Lower leg skin (tissue), 3 donors: ENCODE data around the gene ZNF844.

Experiments
- POLR2A ChIP-seq, 2 donors: fragments of 450-650 bp; IDR thresholded peaks; one replicate each; pipeline ENCODE4 v1.6.1; 2016 to 2017; ENCODE audit warnings: antibody characterized with exemption in 2 of 2, mild to moderate bottlenecking in 1 of 2, moderate library complexity in 1 of 2
- TF ChIP-seq, protein P1 (sequence below), 3 donors: fragments of 450-650 bp; IDR thresholded peaks; one replicate each; pipeline ENCODE4 v1.5.1; 2016; ENCODE audit warnings: antibody characterized with exemption in 3 of 3, mild to moderate bottlenecking in 3 of 3, moderate library complexity in 2 of 3

DNA sequence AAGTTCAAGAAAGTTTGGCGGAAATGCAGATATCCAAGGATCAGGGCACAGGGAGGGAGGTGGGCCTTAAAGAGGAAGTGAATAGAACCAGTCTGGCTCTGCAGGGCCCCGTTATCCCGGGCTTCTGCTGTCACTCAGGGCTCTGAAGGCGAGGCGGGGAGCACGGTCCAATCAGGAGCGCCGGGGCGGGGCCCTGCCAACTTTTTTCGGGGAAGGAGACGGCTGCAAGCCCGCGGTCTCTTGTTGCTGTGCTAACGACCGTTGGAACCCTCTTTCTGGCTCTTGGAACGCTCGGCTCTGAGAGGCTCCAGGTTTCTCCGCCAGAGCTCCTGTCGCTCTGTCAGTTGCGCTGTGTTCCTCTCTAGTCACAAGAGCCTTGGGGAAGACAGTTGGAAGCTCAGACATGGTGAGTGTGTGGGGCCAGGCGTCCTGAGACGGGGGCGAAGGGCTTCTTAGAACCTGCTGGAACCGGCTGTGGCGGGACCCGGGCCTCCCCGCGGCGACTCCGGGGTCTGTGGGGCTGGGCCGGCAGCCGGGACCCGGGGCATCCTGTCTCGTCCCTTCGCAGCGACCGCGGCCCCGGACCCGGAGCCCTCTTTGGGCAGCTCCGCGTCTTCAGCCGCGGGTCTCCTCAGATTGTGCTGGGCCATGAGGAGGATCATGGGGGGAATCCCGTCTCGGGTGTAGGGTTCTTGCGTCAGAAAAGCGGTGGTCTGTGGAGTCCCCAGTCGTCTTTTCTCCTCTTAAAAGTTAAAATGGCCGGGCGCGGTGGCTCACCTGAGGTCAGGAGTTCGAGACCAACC is 27.7 kb downstream of the ZNF844 start:
- TF ChIP-seq, protein P1, sequence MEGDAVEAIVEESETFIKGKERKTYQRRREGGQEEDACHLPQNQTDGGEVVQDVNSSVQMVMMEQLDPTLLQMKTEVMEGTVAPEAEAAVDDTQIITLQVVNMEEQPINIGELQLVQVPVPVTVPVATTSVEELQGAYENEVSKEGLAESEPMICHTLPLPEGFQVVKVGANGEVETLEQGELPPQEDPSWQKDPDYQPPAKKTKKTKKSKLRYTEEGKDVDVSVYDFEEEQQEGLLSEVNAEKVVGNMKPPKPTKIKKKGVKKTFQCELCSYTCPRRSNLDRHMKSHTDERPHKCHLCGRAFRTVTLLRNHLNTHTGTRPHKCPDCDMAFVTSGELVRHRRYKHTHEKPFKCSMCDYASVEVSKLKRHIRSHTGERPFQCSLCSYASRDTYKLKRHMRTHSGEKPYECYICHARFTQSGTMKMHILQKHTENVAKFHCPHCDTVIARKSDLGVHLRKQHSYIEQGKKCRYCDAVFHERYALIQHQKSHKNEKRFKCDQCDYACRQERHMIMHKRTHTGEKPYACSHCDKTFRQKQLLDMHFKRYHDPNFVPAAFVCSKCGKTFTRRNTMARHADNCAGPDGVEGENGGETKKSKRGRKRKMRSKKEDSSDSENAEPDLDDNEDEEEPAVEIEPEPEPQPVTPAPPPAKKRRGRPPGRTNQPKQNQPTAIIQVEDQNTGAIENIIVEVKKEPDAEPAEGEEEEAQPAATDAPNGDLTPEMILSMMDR (IDR thresholded peaks at IDR 0.05): no peak
- no peak for TF ChIP-seq POLR2A (IDR thresholded peaks at IDR 0.05)
